HepG2 (cell line): ENCODE results near the gene NFKBIA. TPM values are rescaled to one million over a fixed set of nuclear protein-coding genes. Genes with fewer than 3 reads are reported as not detected.
A peak's percentile ranks its signal among the peaks of the same experiment; 100 is the strongest.

Source experiments
- ADNP ChIP-seq: sonication (generic); formaldehyde crosslinking; IDR thresholded peaks from 2 replicates; pipeline ENCODE4 v1.4.0; 2020; ENCODE audit warnings: missing genetic modification reagents
- ARHGAP35 ChIP-seq: sonication (generic); formaldehyde crosslinking; IDR thresholded peaks from 2 replicates; pipeline ENCODE4 v1.9.0; 2022; ENCODE audit warnings: mild to moderate bottlenecking, inconsistent platforms, moderate library complexity, missing genetic modification reagents, borderline replicate concordance
- CBX1 ChIP-seq: IDR thresholded peaks from one replicate; pipeline ENCODE4 v1.6.1; 2016; ENCODE audit warnings: antibody characterized with exemption, low read depth
- FOXP1 ChIP-seq, 2 experiments: fragments of 450-650 bp in 1 of 2; IDR thresholded peaks; 2 replicates each; pipeline ENCODE4 v1.6.1; 2017 to 2018; ENCODE audit warnings: antibody characterized with exemption in 1 of 2
- KMT2A ChIP-seq: sonication (generic); formaldehyde crosslinking; IDR thresholded peaks from 2 replicates; pipeline ENCODE4 v1.4.0; 2020; ENCODE audit warnings: missing genetic modification reagents
- KMT2B ChIP-seq: IDR thresholded peaks from 2 replicates; pipeline ENCODE4 v1.6.1; 2016; ENCODE audit warnings: missing genetic modification reagents, missing compliant biosample characterization
- MED8 ChIP-seq: sonication (generic); formaldehyde crosslinking; IDR thresholded peaks from 2 replicates; pipeline ENCODE4 v1.8.1; 2023; ENCODE audit warnings: mild to moderate bottlenecking, missing genetic modification reagents; ENCODE audit not compliant: insufficient replicate concordance
- MXI1 ChIP-seq: IDR thresholded peaks from 3 replicates; pipeline ENCODE4 v1.6.1; 2012; ENCODE audit warnings: low read depth, low read length, inconsistent platforms, borderline replicate concordance
- RBM39 ChIP-seq: fragments of 200-400 bp; formaldehyde crosslinking; IDR thresholded peaks from one replicate; pipeline ENCODE4 v1.6.1; 2018; ENCODE audit warnings: antibody characterized with exemption, mild to moderate bottlenecking, low read depth, low read length; ENCODE audit not compliant: poor library complexity, severe bottlenecking
- RFXAP ChIP-seq: sonication (generic); formaldehyde crosslinking; IDR thresholded peaks from 2 replicates; pipeline ENCODE4 v1.4.0; 2020; ENCODE audit warnings: missing genetic modification reagents, borderline replicate concordance
- SMARCE1 ChIP-seq: fragments of 450-650 bp; IDR thresholded peaks from 2 replicates; pipeline ENCODE4 v1.6.1; 2017; ENCODE audit warnings: borderline replicate concordance
- SNAPC2 ChIP-seq: sonication (generic); formaldehyde crosslinking; IDR thresholded peaks from 2 replicates; pipeline ENCODE4 v1.8.1; 2022; ENCODE audit warnings: mild to moderate bottlenecking, missing genetic modification reagents
- SP140L ChIP-seq: sonication (generic); formaldehyde crosslinking; IDR thresholded peaks from 2 replicates; pipeline ENCODE4 v1.4.0; 2020; ENCODE audit warnings: missing genetic modification reagents, borderline replicate concordance
- TBP ChIP-seq: sonication (generic); formaldehyde crosslinking; IDR thresholded peaks from 2 replicates; pipeline ENCODE4 v1.5.0; 2020; ENCODE audit warnings: missing genetic modification reagents
- TSC22D2 ChIP-seq: sonication (generic); formaldehyde crosslinking; IDR thresholded peaks from 2 replicates; pipeline ENCODE4 v1.5.1; 2020; ENCODE audit warnings: missing genetic modification reagents, mild to moderate bottlenecking, borderline replicate concordance
- ZNF235 ChIP-seq: sonication (generic); formaldehyde crosslinking; IDR thresholded peaks from 2 replicates; pipeline ENCODE4 v1.8.1; 2023; ENCODE audit warnings: mild to moderate bottlenecking, missing genetic modification reagents, borderline replicate concordance
- ZNF274 ChIP-seq: sonication (generic); formaldehyde crosslinking; IDR thresholded peaks from 2 replicates; pipeline ENCODE4 v1.5.1; 2020; ENCODE audit warnings: mild to moderate bottlenecking, missing genetic modification reagents
- ZNF619 ChIP-seq: sonication (generic); formaldehyde crosslinking; IDR thresholded peaks from 2 replicates; pipeline ENCODE4 v1.4.0; 2020; ENCODE audit warnings: mild to moderate bottlenecking, missing genetic modification reagents
- ZNF839 ChIP-seq: sonication (generic); formaldehyde crosslinking; IDR thresholded peaks from 2 replicates; pipeline ENCODE4 v1.4.0; 2020; ENCODE audit warnings: missing genetic modification reagents, mild to moderate bottlenecking, borderline replicate concordance
- ZSCAN21 ChIP-seq: sonication (generic); formaldehyde crosslinking; IDR thresholded peaks from 2 replicates; pipeline ENCODE4 v1.8.0; 2022; ENCODE audit warnings: mild to moderate bottlenecking, missing genetic modification reagents, moderate library complexity, borderline replicate concordance
- polyA plus RNA-seq, 8 experiments: library from polyadenylated mRNA; depleted of rRNA in 3 of 8; stranded (reverse) in 7 of 8; unstranded in 1 of 8; fragments of >200 nt; fragmentation: Illumina TruSeq in 4 of 8; extraction: Trizol in 4 of 8; gene quantifications; 2 replicates each; pipeline versions ENCODE4 v1.2.1 to v1.2.3, GENCODE V29; 2011 to 2016; ENCODE audit warnings: low read depth in 4 of 8, missing spikeins in 1 of 8, mixed read lengths in 1 of 8; ENCODE audit not compliant: insufficient read depth in 1 of 8
- total RNA-seq, 5 experiments: library from RNA; depleted of rRNA; stranded (reverse); fragments of >200 nt; fragmentation: Illumina TruSeq; extraction: Trizol; gene quantifications; 2 replicates each; pipeline ENCODE4 v1.2.3, GENCODE V29; 2016; ENCODE audit warnings: low read depth in 1 of 5
- TF ChIP-seq, protein P1 (sequence below): sonication (generic); formaldehyde crosslinking; IDR thresholded peaks from 2 replicates; pipeline ENCODE4 v1.4.0; 2020; ENCODE audit warnings: missing genetic modification reagents, borderline replicate concordance
- TF ChIP-seq, protein P2 (sequence below): sonication (generic); IDR thresholded peaks from 2 replicates; pipeline ENCODE4 v1.6.1; 2016; ENCODE audit warnings: low read depth, borderline replicate concordance
- TF ChIP-seq, protein P3 (sequence below): sonication (generic); formaldehyde crosslinking; IDR thresholded peaks from 2 replicates; pipeline ENCODE4 v1.9.0; 2021; ENCODE audit warnings: missing genetic modification reagents, borderline replicate concordance

Gene NFKBIA
- total and polyA plus RNA-seq, 2 of the 13 experiments (the other 11 are each of a cell fraction or from before 2014, with no cell fraction given) = 197 to 319 TPM

DNA sequence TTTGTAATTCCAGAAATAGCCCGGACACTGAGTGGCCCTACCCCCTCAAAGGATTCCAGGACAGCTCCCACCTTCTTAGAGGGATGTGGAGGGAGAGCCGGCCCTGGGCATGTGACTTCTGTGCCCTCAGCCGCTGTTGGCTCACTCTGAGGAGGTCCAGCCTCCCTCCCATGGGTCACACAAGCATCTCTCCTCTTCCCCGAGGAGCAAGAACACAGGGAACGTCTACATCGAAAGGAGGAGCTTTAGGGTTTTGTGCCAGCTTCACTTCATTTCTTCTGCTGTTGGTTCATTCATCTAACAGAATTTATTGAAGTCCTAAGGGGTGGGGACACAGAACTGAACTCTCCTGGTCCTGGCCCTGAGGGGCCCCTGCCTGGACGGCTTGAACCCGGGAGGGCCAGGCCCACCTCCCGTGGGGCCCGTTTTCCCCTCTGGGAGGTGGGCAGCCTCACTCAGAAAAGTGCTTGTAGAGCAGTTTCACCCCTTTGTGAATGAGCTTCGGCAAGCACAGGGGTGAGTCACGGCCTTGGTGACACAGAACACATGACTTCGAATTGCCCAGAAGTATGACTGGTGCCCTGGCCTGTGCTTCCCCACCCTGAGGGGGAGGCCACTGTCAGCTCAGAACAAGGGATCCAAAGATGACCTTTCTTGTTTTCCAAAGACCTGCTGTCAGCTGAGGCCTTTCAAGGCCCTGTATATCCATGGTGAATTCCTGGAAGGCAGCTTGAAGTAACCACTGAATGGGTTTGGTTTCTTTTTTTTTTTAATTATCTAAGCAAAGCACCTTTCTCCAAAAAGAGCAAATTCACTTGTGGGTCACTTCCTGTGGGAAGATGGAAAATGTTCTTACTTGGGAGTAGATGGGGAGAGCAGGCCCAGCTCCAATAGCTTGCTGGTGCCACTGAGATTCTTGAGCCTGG is 39.2 kb downstream of the NFKBIA start (continued):
- TF ChIP-seq, protein P1, sequence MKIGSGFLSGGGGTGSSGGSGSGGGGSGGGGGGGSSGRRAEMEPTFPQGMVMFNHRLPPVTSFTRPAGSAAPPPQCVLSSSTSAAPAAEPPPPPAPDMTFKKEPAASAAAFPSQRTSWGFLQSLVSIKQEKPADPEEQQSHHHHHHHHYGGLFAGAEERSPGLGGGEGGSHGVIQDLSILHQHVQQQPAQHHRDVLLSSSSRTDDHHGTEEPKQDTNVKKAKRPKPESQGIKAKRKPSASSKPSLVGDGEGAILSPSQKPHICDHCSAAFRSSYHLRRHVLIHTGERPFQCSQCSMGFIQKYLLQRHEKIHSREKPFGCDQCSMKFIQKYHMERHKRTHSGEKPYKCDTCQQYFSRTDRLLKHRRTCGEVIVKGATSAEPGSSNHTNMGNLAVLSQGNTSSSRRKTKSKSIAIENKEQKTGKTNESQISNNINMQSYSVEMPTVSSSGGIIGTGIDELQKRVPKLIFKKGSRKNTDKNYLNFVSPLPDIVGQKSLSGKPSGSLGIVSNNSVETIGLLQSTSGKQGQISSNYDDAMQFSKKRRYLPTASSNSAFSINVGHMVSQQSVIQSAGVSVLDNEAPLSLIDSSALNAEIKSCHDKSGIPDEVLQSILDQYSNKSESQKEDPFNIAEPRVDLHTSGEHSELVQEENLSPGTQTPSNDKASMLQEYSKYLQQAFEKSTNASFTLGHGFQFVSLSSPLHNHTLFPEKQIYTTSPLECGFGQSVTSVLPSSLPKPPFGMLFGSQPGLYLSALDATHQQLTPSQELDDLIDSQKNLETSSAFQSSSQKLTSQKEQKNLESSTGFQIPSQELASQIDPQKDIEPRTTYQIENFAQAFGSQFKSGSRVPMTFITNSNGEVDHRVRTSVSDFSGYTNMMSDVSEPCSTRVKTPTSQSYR (CRISPR knock-in tag) = peak; percentile 87
- TF ChIP-seq SNAPC2 (CRISPR knock-in tag) = peak; percentile 97
- TF ChIP-seq ARHGAP35 (CRISPR knock-in tag) = no peak; the same call in 1 of the 2 replicates
- TF ChIP-seq SMARCE1 = no peak
- TF ChIP-seq FOXP1 (IDR thresholded peaks at IDR 0.05) = no peak
- TF ChIP-seq FOXP1 (CRISPR knock-in tag; IDR thresholded peaks at IDR 0.05) = peak; percentile 71; the same call in 1 of the 2 replicates
- TF ChIP-seq KMT2B = peak; percentile 86
- peak; percentile 72 for TF ChIP-seq CBX1
- no peak for TF ChIP-seq KMT2A
- TF ChIP-seq TSC22D2 = peak; percentile 88
- no peak for TF ChIP-seq MED8 (CRISPR knock-in tag)
- no peak for TF ChIP-seq RBM39
- no peak for TF ChIP-seq ZNF235 (CRISPR knock-in tag)
- TF ChIP-seq ZNF839 (CRISPR knock-in tag) = peak; percentile 24; the same call in 1 of the 2 replicates
- peak; percentile 86; the same call in 1 of the 3 replicates for TF ChIP-seq MXI1
- TF ChIP-seq RFXAP (CRISPR knock-in tag) = 0 out of 2 replicates have a peak, but pooled peaks have one; percentile 51
- no peak for TF ChIP-seq TBP (CRISPR knock-in tag)
- TF ChIP-seq, protein P2, sequence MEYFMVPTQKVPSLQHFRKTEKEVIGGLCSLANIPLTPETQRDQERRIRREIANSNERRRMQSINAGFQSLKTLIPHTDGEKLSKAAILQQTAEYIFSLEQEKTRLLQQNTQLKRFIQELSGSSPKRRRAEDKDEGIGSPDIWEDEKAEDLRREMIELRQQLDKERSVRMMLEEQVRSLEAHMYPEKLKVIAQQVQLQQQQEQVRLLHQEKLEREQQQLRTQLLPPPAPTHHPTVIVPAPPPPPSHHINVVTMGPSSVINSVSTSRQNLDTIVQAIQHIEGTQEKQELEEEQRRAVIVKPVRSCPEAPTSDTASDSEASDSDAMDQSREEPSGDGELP = peak; percentile 97
- 0 out of 2 replicates have a peak, but pooled peaks have one; percentile 43 for TF ChIP-seq ADNP (CRISPR knock-in tag)
- TF ChIP-seq, protein P3, sequence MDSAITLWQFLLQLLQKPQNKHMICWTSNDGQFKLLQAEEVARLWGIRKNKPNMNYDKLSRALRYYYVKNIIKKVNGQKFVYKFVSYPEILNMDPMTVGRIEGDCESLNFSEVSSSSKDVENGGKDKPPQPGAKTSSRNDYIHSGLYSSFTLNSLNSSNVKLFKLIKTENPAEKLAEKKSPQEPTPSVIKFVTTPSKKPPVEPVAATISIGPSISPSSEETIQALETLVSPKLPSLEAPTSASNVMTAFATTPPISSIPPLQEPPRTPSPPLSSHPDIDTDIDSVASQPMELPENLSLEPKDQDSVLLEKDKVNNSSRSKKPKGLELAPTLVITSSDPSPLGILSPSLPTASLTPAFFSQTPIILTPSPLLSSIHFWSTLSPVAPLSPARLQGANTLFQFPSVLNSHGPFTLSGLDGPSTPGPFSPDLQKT (CRISPR knock-in tag) = no peak
- 0 out of 2 replicates have a peak, but pooled peaks have one; percentile 65 for TF ChIP-seq SP140L
- TF ChIP-seq ZNF274 = peak; percentile 90
- TF ChIP-seq ZSCAN21 (CRISPR knock-in tag) = peak; percentile 93
- 0 out of 2 replicates have a peak, but pooled peaks have one; percentile 51 for TF ChIP-seq ZNF619
